Activated naive CD4-positive, alpha-beta T cell treated with anti-CD3 and anti-CD28 coated beads, Interleukin-2, amount 50 U/mL, for 72 hours (primary cell): ENCODE results near the gene AQP7. TPM values are rescaled to one million over a fixed set of nuclear protein-coding genes. Genes with fewer than 3 reads are reported as not detected.
A peak's percentile ranks its signal among the peaks of the same experiment; 100 is the strongest.
"Not testable (repeated sequence)": the region's sequence is repeated elsewhere in the genome, so short reads cannot be mapped to it uniquely, and the experiment has no call there.

Experiments used
- ATAC-seq, 2 donors: fragments of 150-1000 bp; cut with Tn5 transposase; 2 replicates each; pipeline ENCODE4 v1.10.0; 2021; ENCODE audit warnings: mild to moderate bottlenecking in 2 of 2, moderate library complexity in 2 of 2
- DNase-seq, 2 donors: peaks; one replicate each; pipeline ENCODE4 v3.0.0; 2021 to 2022; ENCODE audit warnings: low spot score in 2 of 2
- H3K27ac Mint-ChIP-seq, 2 donors: one replicate each; pipeline ENCODE4 v1.8.0; 2022; ENCODE audit warnings: mild to moderate bottlenecking in 2 of 2, mixed read lengths in 2 of 2
- H3K36me3 Mint-ChIP-seq, 2 donors: one replicate each; pipeline ENCODE4 v1.8.0; 2022; ENCODE audit warnings: mixed read lengths in 2 of 2
- H3K9me3 Mint-ChIP-seq, 2 donors: one replicate each; pipeline ENCODE4 v1.8.0; 2022; ENCODE audit warnings: mixed read lengths in 2 of 2
- total RNA-seq, 2 donors: library from RNA; stranded (reverse); gene quantifications; one replicate each; pipeline ENCODE4 v1.2.3, GENCODE V29; 2022

Gene AQP7
- total RNA-seq, 2 donors from 2014 or later, result 0.29 TPM; not detected in 1

DNA sequence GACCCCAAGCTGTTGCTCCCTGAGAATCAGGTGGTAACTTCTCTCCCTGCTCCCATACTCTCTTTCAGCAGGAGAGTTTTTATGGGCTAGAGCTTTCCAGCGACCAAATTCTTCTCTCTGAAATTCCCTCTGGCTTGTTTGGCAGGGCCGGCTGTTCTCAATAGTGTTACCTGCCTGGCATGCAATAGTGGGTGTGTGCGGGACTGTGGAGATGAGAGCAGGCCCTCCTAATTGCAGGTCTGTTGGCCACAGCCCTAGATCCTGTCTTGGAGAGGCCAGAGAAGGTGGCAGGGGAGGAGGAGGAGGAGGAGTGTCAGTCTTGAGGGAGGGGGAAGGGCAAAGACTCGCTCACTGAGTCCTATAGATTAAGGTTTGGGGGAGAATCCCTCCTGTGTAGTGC, 29.5 kb downstream of the AQP7 start:
- H3K9me3 Mint-ChIP-seq, result no peaks in the 10 kb centered on the region
- H3K27ac Mint-ChIP-seq, result peak overlapping the region; percentile 61 to 71
- ATAC-seq (no peak), DNase-seq (no peak)
- H3K36me3 Mint-ChIP-seq, result peaks cover 0 to 5% of the 10 kb centered on the region in 2 donors

DNA sequence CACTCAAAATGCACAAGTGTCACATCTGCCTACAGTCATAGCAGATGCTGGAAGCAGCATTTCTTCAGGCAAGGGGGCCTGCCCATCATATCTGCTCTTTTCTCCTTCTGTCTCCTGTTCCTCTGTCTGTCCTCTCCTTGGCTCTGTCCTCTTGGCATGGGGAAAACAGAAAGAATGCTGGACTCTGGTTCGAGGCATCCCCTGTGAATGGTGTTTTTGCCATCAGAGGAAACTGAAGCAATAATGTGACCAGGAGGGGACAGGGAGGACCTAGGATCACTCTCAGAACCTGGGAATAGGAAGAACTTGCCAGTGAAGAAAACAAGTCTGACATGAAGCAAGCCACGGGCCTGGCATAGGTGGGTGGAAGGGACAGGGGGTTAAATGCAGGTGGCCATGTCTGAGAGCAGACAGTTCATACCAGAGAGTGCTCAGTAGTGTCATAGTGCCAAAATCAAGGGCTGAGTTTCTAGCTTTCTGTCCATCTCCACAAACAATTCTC, 35.3 kb downstream of the AQP7 start:
- Mint-ChIP-seq H3K9me3 (no peaks in the 10 kb centered on the region), H3K36me3 (peaks cover 0 to 5% of the 10 kb centered on the region in 2 donors), H3K27ac (no peak overlapping the region)
- no peak for DNase-seq
- no peak for ATAC-seq

DNA sequence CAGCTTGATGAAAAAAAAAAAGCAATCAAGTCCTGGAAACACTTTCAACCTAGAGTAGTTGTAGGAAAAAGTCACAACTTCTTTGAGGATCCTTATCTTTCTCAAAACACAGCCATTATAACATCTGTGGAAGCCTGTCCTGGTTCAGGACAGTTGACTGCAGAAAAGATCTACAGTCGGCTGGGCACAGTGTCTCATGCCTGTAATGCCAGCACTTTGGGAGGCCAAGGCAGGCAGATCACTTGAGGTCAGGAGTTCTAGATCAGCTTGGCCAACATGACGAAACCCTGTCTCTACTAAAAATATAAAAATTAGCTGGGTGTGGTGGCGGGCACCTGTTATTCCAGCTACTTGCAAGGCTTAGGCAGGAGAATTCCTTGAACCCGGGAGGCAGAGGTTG, 37.6 kb downstream of the AQP7 start:
- H3K27ac Mint-ChIP-seq, result peak overlapping the region in 1 of 2 donors; percentile 86
- DNase-seq, H3K36me3 Mint-ChIP-seq, ATAC-seq, H3K9me3 Mint-ChIP-seq: not testable (repeated sequence)

DNA sequence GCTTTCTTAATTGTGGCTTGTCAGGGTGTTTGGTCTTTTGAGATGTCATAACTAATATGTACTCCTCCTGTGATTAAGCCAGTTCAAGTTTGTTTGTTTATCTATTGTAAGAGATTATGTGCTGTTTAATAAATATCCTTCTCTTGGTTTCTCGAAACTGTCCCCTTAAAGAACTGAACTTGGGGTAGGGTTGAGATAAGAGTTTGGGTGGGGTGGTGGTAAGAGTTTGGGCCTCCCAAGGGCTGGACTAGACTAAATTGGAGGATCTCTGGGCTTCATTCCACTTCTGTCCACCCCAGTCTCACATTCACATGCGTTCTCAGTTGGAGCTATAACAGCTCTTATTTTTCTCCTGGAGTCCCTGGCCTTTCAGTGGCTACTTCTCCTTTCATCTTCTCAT, 38.2 kb downstream of the AQP7 start:
- Mint-ChIP-seq H3K9me3 (no peaks in the 10 kb centered on the region), H3K36me3 (no peaks in the 10 kb centered on the region), H3K27ac (no peak overlapping the region)
- ATAC-seq (no peak), DNase-seq (no peak)

DNA sequence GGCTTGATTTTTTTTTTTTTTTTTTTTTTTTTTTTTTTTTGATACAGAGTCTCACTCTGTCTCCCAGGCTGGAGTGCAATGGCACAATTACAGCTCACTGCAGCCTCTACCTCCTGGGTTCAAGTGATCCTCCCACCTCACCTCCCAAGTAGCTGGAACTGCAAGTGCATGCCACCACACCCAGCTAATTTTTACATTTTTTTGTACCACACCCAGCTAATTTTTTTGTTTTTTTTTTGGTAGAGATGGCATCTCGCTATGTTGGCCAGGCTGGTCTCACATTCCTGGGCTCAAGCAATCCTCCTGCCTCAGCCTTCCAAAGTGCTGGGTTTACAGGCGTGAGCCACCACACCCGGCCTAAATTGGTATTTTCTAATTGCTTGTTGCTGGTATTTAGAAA, 43.7 kb downstream of the AQP7 start:
- not testable (repeated sequence) for DNase-seq, H3K27ac Mint-ChIP-seq, H3K9me3 Mint-ChIP-seq, ATAC-seq
- peaks cover 9 to 19% of the 10 kb centered on the region in 2 donors for H3K36me3 Mint-ChIP-seq

DNA sequence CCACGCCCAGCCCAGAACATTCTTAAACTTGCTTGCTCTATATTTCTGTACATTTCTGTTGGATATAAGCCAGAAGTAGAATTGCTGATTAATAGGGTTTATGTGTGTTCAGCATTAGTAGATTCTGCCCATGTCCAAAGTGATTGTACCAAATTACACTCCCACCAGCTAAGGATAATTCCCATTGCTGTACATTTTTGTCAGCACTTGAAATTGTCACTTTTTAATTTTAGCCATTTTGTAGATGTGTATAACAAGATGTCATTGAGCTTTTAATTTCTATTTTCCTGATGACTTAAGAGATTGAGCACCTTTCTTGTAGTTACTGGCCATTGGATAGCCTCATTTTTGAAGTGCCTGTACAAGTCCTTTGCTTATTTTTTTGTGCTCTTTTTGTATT, 46.4 kb downstream of the AQP7 start:
- DNase-seq, result no peak
- no peaks in the 10 kb centered on the region for H3K9me3 Mint-ChIP-seq
- ATAC-seq, result no peak
- H3K36me3 Mint-ChIP-seq, result peaks cover 9 to 19% of the 10 kb centered on the region in 2 donors
- H3K27ac Mint-ChIP-seq, result no peak overlapping the region

- no peak for DNase-seq
- Mint-ChIP-seq H3K27ac (peak overlapping the region; percentile 71 to 78), H3K36me3 (peaks cover 9 to 19% of the 10 kb centered on the region in 2 donors), H3K9me3 (no peaks in the 10 kb centered on the region)
- ATAC-seq, result peak; percentile 33 to 56
Observed at GRCh38 chr9:33354651-33355211, 47.6 kb downstream of the AQP7 start.

GRCh38 chr9:33351547-33351946, 50.8 kb downstream of the AQP7 start:
- H3K36me3 Mint-ChIP-seq, result peaks cover 9 to 49% of the 10 kb centered on the region in 2 donors
- no peak for DNase-seq
- peak in 1 of 2 donors; percentile 32 for ATAC-seq
- H3K9me3 Mint-ChIP-seq, result no peaks in the 10 kb centered on the region
- H3K27ac Mint-ChIP-seq, result peak overlapping the region in 1 of 2 donors; percentile 70

- peak overlapping the region in 1 of 2 donors; percentile 93 for H3K27ac Mint-ChIP-seq
- no peaks in the 10 kb centered on the region for H3K9me3 Mint-ChIP-seq
- peaks cover 16 to 44% of the 10 kb centered on the region in 2 donors for H3K36me3 Mint-ChIP-seq
- DNase-seq, result no peak
- peak; percentile 43 to 69 for ATAC-seq
Observed at GRCh38 chr9:33350310-33350709, 52.1 kb downstream of the AQP7 start.

DNA sequence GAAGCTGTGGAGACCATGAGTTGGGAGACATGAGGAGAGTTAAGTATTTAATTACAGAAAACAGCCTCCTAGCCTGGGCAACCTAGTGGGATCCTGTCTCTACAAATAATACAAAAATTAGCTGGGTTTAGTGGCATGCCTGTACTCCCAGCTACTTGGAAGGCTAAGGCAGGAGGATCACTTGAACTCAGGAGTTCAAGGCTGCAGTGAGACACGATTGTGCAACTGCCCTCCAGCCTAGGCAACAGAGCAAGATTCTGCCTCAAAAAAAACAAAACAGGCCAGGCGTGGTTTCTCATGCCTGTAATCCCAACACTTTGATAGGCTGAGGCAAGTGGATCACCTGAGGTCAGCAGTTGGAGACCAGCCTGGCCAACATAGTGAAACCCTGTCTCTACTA, 52.6 kb downstream of the AQP7 start:
- Mint-ChIP-seq H3K9me3 (no peaks in the 10 kb centered on the region), H3K36me3 (peaks cover 13 to 38% of the 10 kb centered on the region in 2 donors), H3K27ac (peak overlapping the region in 1 of 2 donors; percentile 93)
- ATAC-seq (no peak), DNase-seq (no peak)

GRCh38 chr9:33348998-33349397, 53.4 kb downstream of the AQP7 start:
- Mint-ChIP-seq H3K36me3 (peaks cover 7 to 40% of the 10 kb centered on the region in 2 donors), H3K9me3 (no peaks in the 10 kb centered on the region), H3K27ac (peak overlapping the region in 1 of 2 donors; percentile 40)
- ATAC-seq, result no peak
- no peak for DNase-seq

- DNase-seq (no peak), ATAC-seq (no peak)
- Mint-ChIP-seq H3K27ac (peak overlapping the region; percentile 35 to 80), H3K36me3 (peaks cover 7 to 41% of the 10 kb centered on the region in 2 donors), H3K9me3 (no peaks in the 10 kb centered on the region)
Observed at GRCh38 chr9:33346564-33346963, 55.8 kb downstream of the AQP7 start.

- DNase-seq, result no peak
- peaks cover 26 to 58% of the 10 kb centered on the region in 2 donors for H3K36me3 Mint-ChIP-seq
Observed at GRCh38 chr9:33344145-33344544, 58.2 kb downstream of the AQP7 start.

DNA sequence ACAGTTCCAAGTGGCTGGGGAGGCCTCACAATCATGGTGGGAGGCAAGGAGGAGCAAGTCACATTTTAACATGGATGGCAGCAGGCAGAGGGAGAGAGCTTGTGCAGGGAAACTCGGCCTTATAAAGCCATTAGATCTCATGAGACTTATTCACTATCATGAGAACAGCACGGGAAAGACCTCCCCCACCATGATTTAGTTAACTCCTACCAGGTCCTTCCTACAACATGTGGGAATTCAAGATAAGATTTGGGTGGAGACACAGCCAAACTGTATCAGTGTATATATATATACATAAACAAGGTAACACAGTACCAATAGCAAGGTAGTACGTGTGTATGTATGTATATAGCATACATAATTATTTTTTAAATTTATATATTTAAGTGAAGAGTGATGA, 61.2 kb downstream of the AQP7 start:
- Mint-ChIP-seq H3K9me3 (peaks cover 10 to 20% of the 10 kb centered on the region in 2 donors), H3K27ac (peak overlapping the region; percentile 17 to 81), H3K36me3 (peaks cover 31 to 47% of the 10 kb centered on the region in 2 donors)
- DNase-seq, result no peak
- no peak for ATAC-seq

More at GRCh38 chr9:33344145-33344544, 58.2 kb downstream of the AQP7 start:
- no peak for ATAC-seq
- H3K27ac Mint-ChIP-seq, result no peak overlapping the region
- H3K9me3 Mint-ChIP-seq, result peaks cover 8 to 17% of the 10 kb centered on the region in 2 donors

DNA sequence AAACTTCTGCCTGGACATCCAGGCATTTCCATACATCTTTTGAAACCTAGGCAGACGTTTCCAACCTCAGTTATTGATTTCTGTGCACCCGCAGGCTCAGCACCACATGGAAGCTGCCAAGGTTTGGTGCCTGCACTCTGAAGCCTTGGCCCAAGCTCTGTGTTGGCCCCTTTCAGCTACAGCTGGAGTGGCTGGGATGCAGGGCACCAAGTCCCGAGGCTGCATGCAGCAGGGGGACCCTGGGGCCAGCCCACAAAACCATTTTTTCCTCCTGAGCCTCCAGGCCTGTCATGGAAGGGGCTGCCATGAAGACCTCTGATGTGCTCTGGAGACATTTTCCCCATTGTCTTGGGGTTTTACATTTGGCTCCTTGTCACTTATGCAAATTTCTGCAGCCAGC, 62.2 kb downstream of the AQP7 start:
- no peak for ATAC-seq
- Mint-ChIP-seq H3K27ac (peak overlapping the region in 1 of 2 donors; percentile 17), H3K9me3 (peaks cover 10 to 20% of the 10 kb centered on the region in 2 donors), H3K36me3 (peaks cover 28 to 45% of the 10 kb centered on the region in 2 donors)
- no peak for DNase-seq
